ENCODE measurements around the gene CASKIN2. TPM values are rescaled to one million over a fixed set of nuclear protein-coding genes. Genes with fewer than 3 reads are reported as not detected.

Gene CASKIN2
- total RNA-seq, 1 experiment from 2014 or later, result 37.0 TPM

DNA sequence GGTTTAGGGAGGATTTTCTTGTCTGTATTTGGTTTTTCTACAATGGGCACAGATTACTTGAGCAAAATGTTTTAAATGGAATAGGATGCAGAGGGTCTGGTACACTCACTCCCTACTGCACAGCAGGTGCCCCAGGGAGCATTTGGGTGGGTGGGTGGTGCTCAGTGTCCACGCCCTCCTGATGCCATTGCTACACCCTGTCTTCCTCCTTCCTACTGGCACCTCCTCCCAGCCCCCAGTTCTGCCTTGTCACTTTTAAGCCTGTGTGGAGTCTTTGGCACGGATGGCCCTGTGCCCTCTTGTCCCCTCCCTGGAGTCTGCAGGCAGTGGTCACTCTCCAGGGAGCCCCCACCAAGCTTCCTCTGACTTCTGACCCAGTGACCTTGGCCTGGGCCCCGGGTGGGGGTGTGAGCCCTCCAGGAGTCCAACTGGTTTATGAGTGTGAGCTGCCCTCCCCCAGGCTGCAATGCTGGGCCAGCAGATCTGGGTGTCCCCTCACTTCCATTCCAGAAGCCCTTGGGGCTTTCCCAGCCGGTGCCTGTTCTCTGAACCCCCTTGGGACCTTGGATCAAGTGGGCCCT lies 25.7 kb upstream of the CASKIN2 start:
- H4K8ac ChIP-seq (replicated peaks; ENCODE audit: insufficient read length, low read depth, low read length), result no peak overlapping the region
- H2BK120ac ChIP-seq (ENCODE audit: low read depth, low read length, poor library complexity, severe bottlenecking), result no peak overlapping the region
- no peak for DNase-seq
- Mint-ChIP-seq H3K27ac (no peak overlapping the region; a peak in 1 of 7 replicates), H3K4me3 (no peak overlapping the region), H3K4me1 (peaks cover 20 to 21% of the 10 kb centered on the region in 2 experiments), H3K27me3 (ENCODE audit: low read depth) (no peaks in the 10 kb centered on the region), H3K36me3 (ENCODE audit: insufficient read depth in 1 of 3, low read depth in 3 of 3) (peaks cover 0 to 20% (median 0%) of the 10 kb centered on the region in 3 experiments; a peak in 3 of 7 replicates), H3K9me3 (no peaks in the 10 kb centered on the region)
- no peak overlapping the region for H3K4ac ChIP-seq (ENCODE audit: low read depth, low read length)
- no peak overlapping the region for H3K9ac ChIP-seq (ENCODE audit: extremely low read depth, insufficient read length, low read length)
- no peaks in the 10 kb centered on the region for H3K9me3 ChIP-seq (ENCODE audit: control insufficient read depth, low read depth, low read length)
- no peaks in the 10 kb centered on the region for H3K79me2 ChIP-seq (ENCODE audit: insufficient read depth, low read length)
- no peak overlapping the region for H2BK15ac ChIP-seq (ENCODE audit: low read depth, low read length)
- no peak overlapping the region for H3K18ac ChIP-seq (ENCODE audit: insufficient read length, low read depth, low read length)
- H3K4me1 ChIP-seq (ENCODE audit: insufficient read depth, low read length), result no peaks in the 10 kb centered on the region
- no peak overlapping the region for H3K14ac ChIP-seq (ENCODE audit: insufficient read depth, low read length)
- TF ChIP-seq, protein P1, sequence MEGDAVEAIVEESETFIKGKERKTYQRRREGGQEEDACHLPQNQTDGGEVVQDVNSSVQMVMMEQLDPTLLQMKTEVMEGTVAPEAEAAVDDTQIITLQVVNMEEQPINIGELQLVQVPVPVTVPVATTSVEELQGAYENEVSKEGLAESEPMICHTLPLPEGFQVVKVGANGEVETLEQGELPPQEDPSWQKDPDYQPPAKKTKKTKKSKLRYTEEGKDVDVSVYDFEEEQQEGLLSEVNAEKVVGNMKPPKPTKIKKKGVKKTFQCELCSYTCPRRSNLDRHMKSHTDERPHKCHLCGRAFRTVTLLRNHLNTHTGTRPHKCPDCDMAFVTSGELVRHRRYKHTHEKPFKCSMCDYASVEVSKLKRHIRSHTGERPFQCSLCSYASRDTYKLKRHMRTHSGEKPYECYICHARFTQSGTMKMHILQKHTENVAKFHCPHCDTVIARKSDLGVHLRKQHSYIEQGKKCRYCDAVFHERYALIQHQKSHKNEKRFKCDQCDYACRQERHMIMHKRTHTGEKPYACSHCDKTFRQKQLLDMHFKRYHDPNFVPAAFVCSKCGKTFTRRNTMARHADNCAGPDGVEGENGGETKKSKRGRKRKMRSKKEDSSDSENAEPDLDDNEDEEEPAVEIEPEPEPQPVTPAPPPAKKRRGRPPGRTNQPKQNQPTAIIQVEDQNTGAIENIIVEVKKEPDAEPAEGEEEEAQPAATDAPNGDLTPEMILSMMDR (conservative IDR thresholded peaks at IDR 0.05), result no peak
- H3K56ac ChIP-seq (ENCODE audit: insufficient read length, low read depth, low read length), result no peak overlapping the region
- H3K27ac ChIP-seq (ENCODE audit: insufficient read length, low read depth, low read length), result no peak overlapping the region
- H2AK5ac ChIP-seq (ENCODE audit: insufficient read length, low read length), result no peak overlapping the region
- no peaks in the 10 kb centered on the region for H3K79me1 ChIP-seq (ENCODE audit: insufficient read depth, low read depth, low read length, poor library complexity, severe bottlenecking)
- no CpG with 5 or more reads among the region's 4 CpGs for WGBS (ENCODE audit: extremely low coverage, insufficient read length, low lambda C conversion rate)
- no peak overlapping the region for H2AFZ ChIP-seq (ENCODE audit: low read length)
- no peak overlapping the region for H3T11ph ChIP-seq (ENCODE audit: low read length)
- H2BK12ac ChIP-seq (ENCODE audit: insufficient read length, low read depth, low read length), result no peak overlapping the region
- no peak overlapping the region for H4K5ac ChIP-seq (ENCODE audit: insufficient read length, low read depth, low read length)
- H3K23ac ChIP-seq (ENCODE audit: insufficient read length, low read depth, low read length), result no peak overlapping the region
- H3K27me3 ChIP-seq (ENCODE audit: insufficient read depth, low read length), result no peaks in the 10 kb centered on the region
- no peak overlapping the region for H2BK5ac ChIP-seq (ENCODE audit: insufficient read length, low read length)
- H3K23me2 ChIP-seq (ENCODE audit: insufficient read length, low read depth, low read length, poor library complexity, severe bottlenecking), result no peaks in the 10 kb centered on the region
- H4K20me1 ChIP-seq (ENCODE audit: control insufficient read depth, insufficient read depth, insufficient read length), result no peaks in the 10 kb centered on the region
- no peak overlapping the region for H4K91ac ChIP-seq (ENCODE audit: insufficient read length, low read depth, low read length)
- no peak overlapping the region for H3K4me2 ChIP-seq (ENCODE audit: insufficient read depth, insufficient read length, low read length)
- H2BK20ac ChIP-seq (ENCODE audit: low read depth, low read length, poor library complexity, severe bottlenecking), result no peak overlapping the region
